WTC11 (cell line): ENCODE data around the gene C15orf39. TPM values are rescaled to one million over a fixed set of nuclear protein-coding genes. Genes with fewer than 3 reads are reported as not detected.

ENCODE experiments used
- ATAC-seq: fragments of 200-7000 bp; cut with Tn5 transposase; 2 replicates; pipeline ENCODE4 v1.10.0; 2021; ENCODE audit warnings: mild to moderate bottlenecking, moderate library complexity
- CTCF ChIA-PET: fragments of 300-600 bp; sonication (Branson Sonifier 250); formaldehyde crosslinking; loops from one replicate; lab custom pipeline; 2021; ENCODE audit warnings: antibody characterized with exemption; lab: Charles Lee
- POLR2A ChIA-PET: fragments of 350-600 bp; sonication (Branson Sonifier 250); formaldehyde crosslinking; loops from one replicate; lab custom pipeline; 2021; ENCODE audit warnings: antibody characterized with exemption; lab: Charles Lee
- DNase-seq: peaks from one replicate; pipeline ENCODE4 v3.0.0; 2021; ENCODE audit warnings: low spot score
- H3K27ac Mint-ChIP-seq: 2 replicates; pipeline ENCODE4 v1.8.0; 2021; ENCODE audit warnings: mixed read lengths
- H3K27me3 Mint-ChIP-seq: 2 replicates; pipeline ENCODE4 v1.8.0; 2021; ENCODE audit warnings: low read depth, mild to moderate bottlenecking, moderate library complexity, mixed read lengths
- H3K36me3 Mint-ChIP-seq: 2 replicates; pipeline ENCODE4 v1.8.0; 2021; ENCODE audit warnings: mixed read lengths
- H3K4me1 Mint-ChIP-seq: 2 replicates; pipeline ENCODE4 v1.8.0; 2022; ENCODE audit warnings: mixed read lengths
- H3K4me3 Mint-ChIP-seq: 2 replicates; pipeline ENCODE4 v1.8.0; 2021; ENCODE audit warnings: mild to moderate bottlenecking, moderate library complexity, mixed read lengths
- H3K9me3 Mint-ChIP-seq: 2 replicates; pipeline ENCODE4 v1.8.0; 2021; ENCODE audit warnings: mixed read lengths
- ATF1 ChIP-seq: sonication (generic); formaldehyde crosslinking; IDR thresholded peaks from 2 replicates; pipeline ENCODE4 v1.8.1; 2023; ENCODE audit warnings: mild to moderate bottlenecking, moderate library complexity, missing genetic modification reagents
- CREB1 ChIP-seq: sonication (generic); formaldehyde crosslinking; IDR thresholded peaks from 2 replicates; pipeline ENCODE4 v1.8.0; 2023; ENCODE audit warnings: mild to moderate bottlenecking, missing genetic modification reagents
- E2F4 ChIP-seq: sonication (generic); formaldehyde crosslinking; IDR thresholded peaks from 2 replicates; pipeline ENCODE4 v1.8.1; 2022; ENCODE audit warnings: low read depth, mild to moderate bottlenecking, moderate library complexity, missing genetic modification reagents, borderline replicate concordance
- EMX1 ChIP-seq: fragments of 250-450 bp; sonication (Bioruptor Pico); IDR thresholded peaks from 2 replicates; pipeline ENCODE4 v1.8.0; 2021; ENCODE audit warnings: mild to moderate bottlenecking
- ESRRA ChIP-seq: sonication (generic); formaldehyde crosslinking; IDR thresholded peaks from 2 replicates; pipeline ENCODE4 v1.8.1; 2022; ENCODE audit warnings: mild to moderate bottlenecking, missing genetic modification reagents, borderline replicate concordance
- ETV6 ChIP-seq: sonication (generic); formaldehyde crosslinking; IDR thresholded peaks from 2 replicates; pipeline ENCODE4 v1.8.1; 2022; ENCODE audit warnings: mild to moderate bottlenecking, missing genetic modification reagents
- FOXK1 ChIP-seq: sonication (generic); formaldehyde crosslinking; IDR thresholded peaks from 2 replicates; pipeline ENCODE4 v1.8.0; 2022; ENCODE audit warnings: mild to moderate bottlenecking, moderate library complexity, missing genetic modification reagents
- GRHL2 ChIP-seq: fragments of 250-450 bp; sonication (Bioruptor Pico); IDR thresholded peaks from 2 replicates; pipeline ENCODE4 v1.8.0; 2022; ENCODE audit warnings: mild to moderate bottlenecking, moderate library complexity; ENCODE audit not compliant: insufficient replicate concordance, severe bottlenecking
- HMGA2 ChIP-seq: fragments of 250-450 bp; sonication (Bioruptor Pico); IDR thresholded peaks from 2 replicates; pipeline ENCODE4 v1.4.0; 2021; ENCODE audit warnings: mild to moderate bottlenecking, moderate library complexity
- IRF1 ChIP-seq: sonication (generic); formaldehyde crosslinking; IDR thresholded peaks from 2 replicates; pipeline ENCODE4 v1.8.0; 2023; ENCODE audit warnings: missing genetic modification reagents
- KAT7 ChIP-seq: sonication (generic); formaldehyde crosslinking; IDR thresholded peaks from 2 replicates; pipeline ENCODE4 v1.8.1; 2023; ENCODE audit warnings: missing genetic modification reagents, mild to moderate bottlenecking, borderline replicate concordance
- MLX ChIP-seq: sonication (generic); formaldehyde crosslinking; IDR thresholded peaks from 2 replicates; pipeline ENCODE4 v1.8.1; 2023; ENCODE audit warnings: mild to moderate bottlenecking, missing genetic modification reagents, moderate library complexity
- NR1H2 ChIP-seq: sonication (generic); formaldehyde crosslinking; IDR thresholded peaks from 2 replicates; pipeline ENCODE4 v1.9.0; 2021; ENCODE audit warnings: mild to moderate bottlenecking, moderate library complexity, missing genetic modification reagents
- PRDM15 ChIP-seq: sonication (generic); formaldehyde crosslinking; IDR thresholded peaks from 2 replicates; pipeline ENCODE4 v1.8.0; 2022; ENCODE audit warnings: missing genetic modification reagents
- PREB ChIP-seq: sonication (generic); formaldehyde crosslinking; IDR thresholded peaks from 2 replicates; pipeline ENCODE4 v1.8.1; 2022; ENCODE audit warnings: mild to moderate bottlenecking, missing genetic modification reagents, moderate library complexity, borderline replicate concordance
- SOX15 ChIP-seq: fragments of 250-450 bp; sonication (Bioruptor Pico); IDR thresholded peaks from 2 replicates; pipeline ENCODE4 v1.9.0; 2021; ENCODE audit warnings: mild to moderate bottlenecking
- TEAD1 ChIP-seq: sonication (generic); formaldehyde crosslinking; IDR thresholded peaks from 2 replicates; pipeline ENCODE4 v1.8.0; 2022; ENCODE audit warnings: mild to moderate bottlenecking, missing genetic modification reagents
- ZBTB43 ChIP-seq: sonication (generic); formaldehyde crosslinking; IDR thresholded peaks from 2 replicates; pipeline ENCODE4 v1.8.1; 2023; ENCODE audit warnings: mild to moderate bottlenecking, missing genetic modification reagents
- ZNF281 ChIP-seq: sonication (generic); formaldehyde crosslinking; IDR thresholded peaks from 2 replicates; pipeline ENCODE4 v1.8.0; 2023; ENCODE audit warnings: mild to moderate bottlenecking, missing genetic modification reagents
- ZNF396 ChIP-seq: fragments of 250-450 bp; sonication (Bioruptor Pico); IDR thresholded peaks from 2 replicates; pipeline ENCODE4 v1.8.0; 2021; ENCODE audit warnings: mild to moderate bottlenecking, moderate library complexity, borderline replicate concordance
- ZNF416 ChIP-seq: fragments of 250-450 bp; sonication (Bioruptor Pico); IDR thresholded peaks from 2 replicates; pipeline ENCODE4 v1.9.0; 2021; ENCODE audit warnings: mild to moderate bottlenecking, inconsistent platforms
- total RNA-seq: library from RNA; stranded (reverse); gene quantifications from 3 replicates; pipeline ENCODE4 v1.2.3, GENCODE V29; 2021

Gene C15orf39
- total RNA-seq, 1 experiment from 2014 or later: 52.8 TPM

- Mint-ChIP-seq H3K27me3 (peaks cover 5% of the 10 kb centered on the region; the same call in 1 of the 2 replicates), H3K4me1 (peaks cover 6% of the 10 kb centered on the region), H3K9me3 (peaks cover 18% of the 10 kb centered on the region), H3K4me3 (no peak overlapping the region), H3K27ac (no peak overlapping the region), H3K36me3 (peaks cover 15% of the 10 kb centered on the region)
- ChIA-PET POLR2A (interaction anchor here (0.5 kb wide), 1 partner anchor 39 kb away, joined by 5 read pairs; no protein-coding TSS in a partner anchor), CTCF (no interaction called here)
- no peak for DNase-seq
- no peak for TF ChIP-seq ZNF416 (CRISPR knock-in tag)
- peak; percentile 82 for TF ChIP-seq HMGA2 (CRISPR knock-in tag)
- ATAC-seq: no peak
Observed at GRCh38 chr15:75161917-75162414, 39.7 kb upstream of the C15orf39 start.

- ATAC-seq: no peak
- TF ChIP-seq TEAD1 (CRISPR knock-in tag): no peak
- no peak for TF ChIP-seq FOXK1
- no peak for TF ChIP-seq ESRRA
- no peak for TF ChIP-seq NR1H2 (CRISPR knock-in tag)
- TF ChIP-seq PREB: no peak
- TF ChIP-seq PRDM15 (CRISPR knock-in tag): no peak
- no peak for TF ChIP-seq ZBTB43 (CRISPR knock-in tag)
- no peak for TF ChIP-seq GRHL2 (CRISPR knock-in tag)
- no peak for TF ChIP-seq ATF1 (CRISPR knock-in tag)
- no peak for TF ChIP-seq MLX (CRISPR knock-in tag)
- no peak for TF ChIP-seq SOX15 (CRISPR knock-in tag)
- TF ChIP-seq E2F4 (CRISPR knock-in tag): no peak
- no peak for TF ChIP-seq CREB1
- no peak for TF ChIP-seq ZNF281
- TF ChIP-seq IRF1 (CRISPR knock-in tag): no peak
- TF ChIP-seq ZNF396: no peak
- TF ChIP-seq KAT7 (CRISPR knock-in tag): no peak
- no peak for TF ChIP-seq ETV6 (CRISPR knock-in tag)
- TF ChIP-seq EMX1 (CRISPR knock-in tag): no peak
Observed at GRCh38 chr15:75163150-75163564, 38.5 kb upstream of the C15orf39 start.

More at GRCh38 chr15:75163150-75163564, 38.5 kb upstream of the C15orf39 start:
- Mint-ChIP-seq H3K9me3 (peaks cover 30% of the 10 kb centered on the region), H3K4me1 (peaks cover 6% of the 10 kb centered on the region), H3K27me3 (peaks cover 5% of the 10 kb centered on the region; the same call in 1 of the 2 replicates), H3K36me3 (peaks cover 19% of the 10 kb centered on the region), H3K4me3 (no peak overlapping the region), H3K27ac (no peak overlapping the region)
- ChIA-PET POLR2A (no interaction called here), CTCF (interaction anchor here (1.2 kb wide), 1 partner anchor 38 kb away, joined by 4 read pairs; the partner anchor contains the start of gene C15orf39)
- no peak for DNase-seq
